GM18502 (cell line): Measurements from ENCODE around the gene SH3BP4.

ENCODE experiments used
- ATAC-seq: cut with Tn5 transposase; IDR thresholded peaks from one replicate; pipeline ENCODE4 v1.9.1; 2021; ENCODE audit warnings: mild to moderate bottlenecking; ENCODE audit not compliant: unreplicated experiment, poor library complexity

SH3BP4 gene, protein sequence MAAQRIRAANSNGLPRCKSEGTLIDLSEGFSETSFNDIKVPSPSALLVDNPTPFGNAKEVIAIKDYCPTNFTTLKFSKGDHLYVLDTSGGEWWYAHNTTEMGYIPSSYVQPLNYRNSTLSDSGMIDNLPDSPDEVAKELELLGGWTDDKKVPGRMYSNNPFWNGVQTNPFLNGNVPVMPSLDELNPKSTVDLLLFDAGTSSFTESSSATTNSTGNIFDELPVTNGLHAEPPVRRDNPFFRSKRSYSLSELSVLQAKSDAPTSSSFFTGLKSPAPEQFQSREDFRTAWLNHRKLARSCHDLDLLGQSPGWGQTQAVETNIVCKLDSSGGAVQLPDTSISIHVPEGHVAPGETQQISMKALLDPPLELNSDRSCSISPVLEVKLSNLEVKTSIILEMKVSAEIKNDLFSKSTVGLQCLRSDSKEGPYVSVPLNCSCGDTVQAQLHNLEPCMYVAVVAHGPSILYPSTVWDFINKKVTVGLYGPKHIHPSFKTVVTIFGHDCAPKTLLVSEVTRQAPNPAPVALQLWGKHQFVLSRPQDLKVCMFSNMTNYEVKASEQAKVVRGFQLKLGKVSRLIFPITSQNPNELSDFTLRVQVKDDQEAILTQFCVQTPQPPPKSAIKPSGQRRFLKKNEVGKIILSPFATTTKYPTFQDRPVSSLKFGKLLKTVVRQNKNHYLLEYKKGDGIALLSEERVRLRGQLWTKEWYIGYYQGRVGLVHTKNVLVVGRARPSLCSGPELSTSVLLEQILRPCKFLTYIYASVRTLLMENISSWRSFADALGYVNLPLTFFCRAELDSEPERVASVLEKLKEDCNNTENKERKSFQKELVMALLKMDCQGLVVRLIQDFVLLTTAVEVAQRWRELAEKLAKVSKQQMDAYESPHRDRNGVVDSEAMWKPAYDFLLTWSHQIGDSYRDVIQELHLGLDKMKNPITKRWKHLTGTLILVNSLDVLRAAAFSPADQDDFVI

DNA sequence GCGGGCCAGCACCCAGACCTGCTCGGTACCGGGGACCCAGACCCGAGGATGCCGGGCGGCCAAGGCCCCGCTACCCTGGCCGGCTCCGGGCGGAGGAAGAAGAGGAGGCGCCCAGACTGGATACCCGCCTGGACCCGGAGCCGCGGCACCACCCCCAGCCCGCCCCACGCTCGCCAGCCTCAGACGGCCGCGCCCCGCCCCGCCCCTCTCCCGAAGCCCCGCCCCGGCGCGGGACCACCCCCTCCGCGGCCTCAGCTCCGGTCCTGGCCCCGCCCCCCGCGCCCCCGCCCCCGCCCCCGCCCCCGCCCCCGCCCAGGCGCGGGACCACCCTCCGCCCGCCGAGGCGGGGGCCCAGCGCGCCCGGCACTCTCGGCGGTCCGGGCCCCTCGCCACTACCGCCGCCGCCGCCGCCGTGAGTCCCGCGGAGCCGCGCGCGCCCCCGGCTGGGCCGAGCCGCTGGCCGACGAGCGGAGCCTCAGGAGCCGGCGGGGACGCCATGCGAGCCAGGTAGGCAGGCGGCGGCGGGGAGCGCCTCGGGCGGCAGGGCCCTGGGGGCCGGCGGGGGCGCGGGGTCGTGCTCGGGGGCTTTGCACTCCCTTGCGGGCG, at the start of gene SH3BP4:
TSS of gene SH3BP4 (plus strand) at position 354 of the 606 bp plus-strand sequence. CDS start 82,986 bp downstream, outside the sequence.
- no peak for ATAC-seq

DNA sequence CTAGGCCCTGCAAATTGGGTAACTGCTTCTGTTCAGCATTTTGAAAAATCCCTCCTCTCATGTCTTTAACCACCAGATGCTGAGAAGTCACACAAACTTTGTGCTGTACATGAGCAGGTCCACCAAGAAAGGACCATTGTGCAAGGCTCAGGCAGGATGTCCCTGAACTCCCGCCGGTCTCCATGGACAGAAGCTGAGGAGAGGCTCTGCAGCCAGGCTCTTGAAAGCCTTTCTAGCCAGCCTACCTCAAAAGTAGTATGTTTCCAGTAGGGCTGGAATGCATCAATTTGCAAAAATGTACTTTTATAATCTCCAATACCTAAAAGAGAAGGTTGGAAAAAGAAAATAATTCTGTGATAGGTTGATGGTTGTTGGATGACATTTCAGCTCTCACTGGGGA, 47.0 kb upstream of the SH3BP4 start:
- ATAC-seq, result no peak

DNA sequence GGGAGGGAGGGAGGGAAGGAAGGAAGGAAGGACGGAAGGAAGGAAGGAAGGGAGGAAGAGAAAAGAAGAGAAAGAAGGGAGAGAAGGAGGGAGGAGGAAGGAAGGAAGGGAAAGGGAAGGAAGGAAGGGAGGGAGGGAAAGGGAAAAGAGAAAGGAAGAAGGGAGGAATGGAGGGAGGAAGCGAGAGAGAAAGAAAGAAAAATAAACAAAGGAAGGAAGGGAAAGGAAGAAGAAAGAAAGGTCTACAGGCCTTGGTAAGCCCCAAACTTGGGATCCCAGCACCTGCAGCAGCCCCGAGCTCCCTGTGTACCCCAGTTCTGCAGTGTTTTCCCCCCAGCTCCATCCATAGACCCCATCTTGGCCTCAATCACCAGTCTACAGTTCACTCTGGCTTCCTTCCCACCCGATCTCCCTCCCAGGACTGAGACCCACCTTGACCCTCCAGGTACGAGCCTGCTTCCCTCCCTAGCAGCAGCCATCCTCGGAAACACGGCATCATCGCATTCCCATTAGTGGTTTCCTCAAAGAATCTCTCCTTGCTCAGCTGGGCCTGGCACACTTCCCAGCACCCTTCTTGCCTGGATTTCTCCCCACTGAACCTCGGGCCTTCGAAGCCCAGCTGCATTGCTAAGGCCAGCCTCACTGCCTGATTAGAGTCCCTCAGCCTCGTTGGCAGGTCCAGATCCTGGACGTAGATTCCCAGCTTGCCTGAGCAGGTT, 46.1 kb upstream of the SH3BP4 start:
- ATAC-seq, result no peak

DNA sequence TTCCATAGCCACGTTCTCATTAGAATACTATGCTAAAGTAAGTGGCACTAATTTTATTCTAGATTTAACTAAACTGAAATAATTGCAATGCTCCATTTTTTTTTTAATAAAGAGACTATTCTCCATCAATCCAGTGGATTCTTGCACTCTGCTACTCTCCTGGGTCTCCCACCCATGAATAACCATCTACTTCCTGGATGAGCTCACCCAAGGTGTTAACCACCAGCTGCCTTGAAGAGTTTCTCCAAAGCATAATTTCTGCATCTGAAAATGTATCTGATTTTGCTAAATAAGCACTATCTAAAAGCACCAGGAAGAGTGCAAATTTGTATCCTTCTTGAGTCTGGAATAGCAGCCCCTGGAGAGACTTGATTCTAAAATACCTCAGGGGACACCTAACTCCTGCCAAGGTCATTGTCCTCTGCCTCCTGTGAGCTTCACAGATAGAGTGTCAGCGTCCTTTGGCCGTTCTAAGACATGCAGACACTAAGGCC, 41.6 kb upstream of the SH3BP4 start:
- ATAC-seq, result no peak

DNA sequence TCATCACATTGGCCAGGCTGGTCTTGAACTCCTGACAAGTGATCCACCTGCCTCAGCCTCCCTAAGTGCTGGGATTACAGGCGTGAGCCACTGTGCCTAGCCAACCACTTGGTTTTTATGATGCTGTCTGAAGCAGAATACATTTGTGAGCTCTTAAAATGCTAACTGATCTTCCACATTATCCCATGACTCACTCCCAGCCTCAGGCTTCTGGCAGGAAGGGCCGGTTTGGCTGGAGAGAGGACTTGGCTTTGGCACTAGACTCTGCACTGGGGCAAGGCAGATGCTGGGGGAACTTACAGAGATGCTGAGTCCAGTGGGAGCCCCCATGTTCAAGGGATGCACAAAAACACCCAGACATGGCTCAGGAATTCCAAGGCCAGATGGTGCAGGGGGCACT, 40.5 kb upstream of the SH3BP4 start:
- ATAC-seq, result no peak

DNA sequence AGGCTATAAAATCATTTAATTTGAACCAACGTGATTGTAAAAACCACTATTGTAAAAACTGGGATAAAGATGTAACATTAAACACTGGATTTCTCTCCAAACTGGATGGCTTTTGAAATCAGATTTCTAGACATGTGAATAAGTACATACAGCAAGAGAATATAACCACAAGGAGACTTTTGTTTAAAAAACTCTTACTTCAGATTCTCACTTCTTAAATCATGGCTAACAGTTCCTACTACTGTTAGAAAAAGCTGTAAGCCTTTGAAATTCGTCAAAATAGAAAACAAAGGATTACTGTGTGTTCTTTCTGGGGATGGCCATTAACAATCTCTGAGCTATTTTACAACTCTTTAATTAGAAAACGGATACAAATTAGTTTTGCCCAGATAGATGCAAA, 39.4 kb upstream of the SH3BP4 start:
- no peak for ATAC-seq

DNA sequence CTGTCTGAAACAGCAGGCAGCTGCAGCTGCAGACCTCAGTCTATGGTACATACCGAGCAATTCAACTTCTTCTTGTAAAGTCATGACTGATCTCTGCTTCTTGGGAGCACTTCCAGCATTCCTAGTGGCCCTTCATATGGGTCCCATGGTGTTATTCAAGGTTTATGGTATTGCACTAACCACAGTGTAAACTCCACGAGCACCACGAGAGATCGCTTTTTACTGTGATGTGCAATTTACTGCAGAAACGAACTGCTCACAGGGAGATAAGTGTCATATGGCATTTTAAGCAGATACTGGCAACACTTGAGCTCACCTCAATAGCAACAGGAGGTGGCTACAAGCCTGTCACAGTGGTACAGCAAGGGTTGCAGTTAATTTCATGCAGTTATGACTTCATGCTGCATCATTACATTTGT, 38.6 kb upstream of the SH3BP4 start:
- no peak for ATAC-seq

DNA sequence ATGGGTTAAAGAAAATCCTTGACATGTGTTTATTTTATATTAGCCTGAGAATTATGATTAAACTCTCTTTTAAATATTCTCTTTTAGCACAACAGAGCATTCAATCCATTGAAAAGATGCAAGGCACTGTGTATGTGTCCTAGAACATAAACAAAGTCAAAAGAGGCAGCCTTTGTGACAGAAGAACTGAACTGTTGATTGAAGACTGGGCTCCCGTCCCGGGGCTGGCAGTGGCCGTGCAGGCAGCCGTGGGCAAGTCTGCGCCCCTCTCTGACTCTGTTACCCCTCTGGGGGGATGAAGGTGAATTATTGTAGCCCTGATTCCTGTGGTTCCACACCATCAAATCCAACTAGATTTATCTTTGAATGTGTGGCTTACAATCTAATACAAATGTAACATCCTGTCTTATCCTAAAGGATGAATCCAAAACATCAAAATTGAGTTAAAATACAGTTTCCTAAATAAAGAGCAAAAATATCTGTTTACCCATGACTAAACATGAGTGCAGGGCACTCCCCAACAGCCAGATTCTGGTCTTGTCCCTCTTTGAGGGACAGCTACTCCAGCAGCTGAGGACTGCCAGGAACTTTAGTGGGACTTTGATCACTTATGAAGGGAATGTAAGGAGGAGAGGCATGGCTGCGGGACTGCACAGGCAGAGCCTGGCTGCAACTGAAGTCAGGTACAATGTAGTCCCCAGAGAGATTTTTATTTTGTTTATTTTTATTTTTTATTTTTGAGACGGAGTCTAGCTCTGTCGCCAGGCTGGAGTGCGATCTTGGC, 37.3 kb upstream of the SH3BP4 start:
- ATAC-seq, result no peak

DNA sequence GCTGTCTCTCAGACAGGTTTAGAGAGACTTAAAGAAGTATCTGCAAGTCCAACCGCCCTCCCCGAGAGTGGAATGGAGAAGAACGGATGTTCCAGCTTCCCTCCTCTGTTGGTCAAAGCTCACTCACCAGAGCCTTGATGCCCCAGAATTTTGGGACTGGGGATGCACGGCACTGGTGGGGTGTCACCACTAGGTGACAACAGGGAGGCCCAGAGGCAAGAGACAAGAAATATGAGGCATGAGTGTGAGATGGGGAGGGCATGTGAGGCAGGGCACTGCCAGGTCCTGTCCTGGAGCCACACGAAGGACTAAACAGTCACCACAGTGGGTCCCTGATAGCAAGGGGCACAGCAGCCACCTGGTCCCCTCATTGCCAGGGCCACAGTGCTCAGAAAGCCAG, 35.1 kb upstream of the SH3BP4 start:
- ATAC-seq, result no peak

DNA sequence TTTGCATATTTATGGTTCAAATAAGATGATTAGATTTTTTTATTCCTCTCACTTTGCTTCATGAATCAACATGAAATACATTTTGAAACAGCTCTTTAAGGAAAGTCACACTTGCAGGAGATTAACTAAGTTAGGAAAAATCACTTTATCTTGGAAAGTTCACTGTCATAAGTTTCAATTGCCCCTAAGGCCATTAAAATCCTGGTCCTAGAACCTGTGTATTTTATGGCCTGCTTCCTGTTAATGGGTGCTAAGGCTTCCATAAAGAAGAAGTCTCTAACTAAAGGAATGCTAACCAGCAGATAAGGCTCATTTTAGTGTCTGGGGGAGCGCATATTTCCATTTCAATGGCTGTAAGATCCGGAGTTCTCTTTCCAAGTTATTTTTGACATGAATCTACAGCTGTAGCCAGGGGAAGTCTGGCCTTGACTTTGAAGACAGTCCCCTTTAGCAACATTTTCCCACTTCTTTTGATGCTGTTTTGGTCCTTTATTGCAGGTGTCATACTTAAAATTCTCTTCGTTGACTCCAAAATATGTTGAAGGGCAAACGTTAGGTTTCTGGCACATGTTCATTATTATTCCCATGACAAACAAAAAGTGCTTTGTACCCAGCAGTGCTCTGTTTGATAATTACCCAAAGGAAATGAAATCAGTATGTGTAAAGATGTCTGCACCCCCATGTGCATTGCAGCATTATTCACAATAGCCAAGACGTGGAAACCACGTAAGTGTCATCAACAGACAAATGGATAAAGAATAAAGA, 34.4 kb upstream of the SH3BP4 start:
- ATAC-seq, result no peak

DNA sequence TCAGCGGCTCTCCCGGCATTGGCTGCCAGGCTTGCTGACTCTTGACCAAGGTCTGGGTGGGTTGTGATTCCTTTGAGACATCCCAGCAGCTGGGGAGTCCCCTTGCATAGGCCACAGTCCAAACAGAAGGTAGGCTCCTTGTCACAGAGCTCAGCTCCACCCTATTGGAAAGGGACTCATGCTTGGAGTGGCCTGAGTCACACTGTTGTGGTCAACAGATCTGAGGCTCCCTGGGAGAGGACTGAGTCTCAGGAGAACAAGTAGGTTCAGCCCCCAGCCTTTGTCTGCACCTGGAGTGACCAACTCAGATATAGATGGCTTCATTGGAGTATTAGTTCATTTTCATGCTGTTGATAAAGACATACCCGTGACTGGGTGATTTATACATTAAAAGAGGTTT, 32.1 kb upstream of the SH3BP4 start:
- no peak for ATAC-seq

DNA sequence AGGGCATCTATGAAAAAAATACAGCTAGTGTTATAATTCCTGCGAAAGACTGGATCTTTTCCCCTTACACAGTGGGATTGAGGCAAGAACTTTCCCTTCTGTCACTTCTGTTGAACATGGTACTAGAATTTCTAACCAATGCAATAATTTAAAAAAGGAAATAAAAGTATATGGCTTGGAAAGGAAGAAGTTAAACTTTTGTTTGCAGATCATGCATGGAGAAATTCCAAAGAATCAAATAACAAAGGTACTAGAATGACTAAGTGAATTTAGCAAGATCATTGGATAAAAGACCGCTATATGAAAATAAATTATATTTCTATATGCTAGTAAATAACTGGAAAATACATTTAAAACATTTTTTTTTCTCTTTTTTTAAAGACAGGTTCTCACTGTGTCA, 31.0 kb upstream of the SH3BP4 start:
- no peak for ATAC-seq

DNA sequence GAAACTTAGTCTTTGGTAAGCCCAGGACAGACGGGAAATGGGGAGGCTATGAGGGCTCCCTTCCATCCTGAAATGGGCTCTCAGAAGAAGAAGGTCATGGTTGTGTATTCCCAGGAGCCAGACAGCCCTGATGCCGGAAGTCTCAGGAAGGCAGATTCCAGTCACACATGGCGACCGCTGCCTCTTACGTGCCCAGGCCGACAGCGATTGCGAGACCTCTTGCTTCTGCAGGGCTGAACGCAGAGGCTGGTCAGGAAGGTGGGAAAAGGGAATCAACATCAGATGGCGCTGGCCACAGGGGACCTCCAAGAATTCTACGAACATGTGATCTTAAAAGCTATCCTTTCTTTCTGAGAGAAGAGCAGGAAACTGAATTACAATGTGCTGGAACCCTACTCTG, 22.8 kb upstream of the SH3BP4 start:
- no peak for ATAC-seq

DNA sequence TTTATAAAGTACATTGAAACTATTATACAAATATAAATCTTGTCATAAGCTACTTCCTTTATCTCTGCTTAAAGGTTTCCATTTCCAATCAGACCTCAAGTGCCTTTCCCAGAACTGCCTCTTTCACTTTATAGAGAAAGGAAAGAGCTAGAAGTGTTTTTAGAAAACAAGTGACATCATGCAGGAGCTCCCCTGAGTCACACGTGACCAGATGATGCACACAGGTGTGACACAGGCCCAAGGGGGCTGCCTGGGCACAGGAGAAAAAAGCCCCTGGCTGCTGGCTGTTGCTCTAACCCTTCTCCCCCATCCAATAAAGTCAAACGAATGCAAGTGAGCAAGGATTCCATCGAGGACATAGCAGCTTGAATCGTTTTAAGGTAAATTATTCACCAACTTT, 21.4 kb upstream of the SH3BP4 start:
- no peak for ATAC-seq

DNA sequence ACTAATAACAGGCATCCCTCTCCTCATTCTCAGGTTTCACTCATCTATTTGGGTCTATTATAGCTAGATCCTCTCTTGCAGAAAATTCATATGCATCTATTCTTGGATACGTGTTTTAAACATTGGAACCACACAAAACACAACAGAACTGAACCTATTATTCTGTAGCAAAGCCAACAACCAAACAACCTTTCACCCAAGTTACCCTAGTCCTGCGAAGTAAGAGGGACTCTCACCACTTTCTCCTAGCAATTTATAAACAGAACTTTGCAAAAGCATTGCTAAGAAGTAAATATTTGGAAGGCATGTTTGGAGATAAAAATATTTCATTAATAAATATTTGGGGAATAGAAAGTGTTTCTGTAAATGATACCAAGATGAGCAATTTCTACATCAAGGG, 20.4 kb upstream of the SH3BP4 start:
- ATAC-seq, result no peak

DNA sequence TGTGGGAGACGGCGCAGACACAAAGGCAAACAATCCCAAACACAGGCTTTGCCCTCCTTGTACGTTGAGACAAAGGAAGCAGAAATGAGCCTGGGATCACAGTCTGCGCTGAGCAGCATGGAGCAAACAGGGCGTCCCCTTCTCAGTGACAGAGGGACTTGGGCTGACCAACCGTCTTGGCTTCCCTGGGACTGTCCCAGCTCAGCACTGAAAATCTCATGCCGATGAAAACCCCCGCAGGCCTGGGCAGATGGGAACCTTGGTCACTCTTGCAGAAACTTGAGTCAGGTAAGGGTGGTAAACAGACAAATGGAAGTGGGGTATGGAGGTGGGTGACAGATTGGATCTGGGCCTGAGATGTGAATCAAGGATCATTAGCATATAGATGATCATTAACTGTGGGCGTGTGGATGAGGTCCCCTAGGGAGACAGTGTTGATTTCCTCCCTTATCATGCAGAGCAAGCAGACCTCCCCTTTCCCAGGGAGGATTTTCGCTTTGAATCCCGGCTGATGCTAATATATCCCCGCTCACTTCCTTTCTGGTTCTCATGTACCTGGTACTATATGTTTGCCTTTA, 19.1 kb upstream of the SH3BP4 start:
- no peak for ATAC-seq

DNA sequence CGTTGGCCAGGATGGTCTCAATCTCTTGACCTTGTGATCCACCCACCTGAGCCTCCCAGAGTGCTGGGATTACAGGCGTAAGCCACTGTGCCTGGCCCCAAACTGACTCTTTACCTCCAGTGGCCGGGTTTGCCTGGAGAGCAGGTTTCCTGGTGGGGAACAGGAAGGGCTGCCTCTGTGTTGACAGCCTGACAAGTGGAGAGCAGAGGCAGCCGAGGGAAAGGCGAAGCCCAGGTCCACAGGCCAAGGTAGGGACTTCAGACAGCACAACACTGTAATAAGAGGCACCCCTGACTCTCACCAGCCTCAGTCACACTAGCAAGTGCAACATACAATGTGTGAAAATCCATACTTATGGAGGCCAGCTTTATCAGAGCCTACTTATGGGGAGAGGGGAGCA, 16.5 kb upstream of the SH3BP4 start:
- no peak for ATAC-seq

DNA sequence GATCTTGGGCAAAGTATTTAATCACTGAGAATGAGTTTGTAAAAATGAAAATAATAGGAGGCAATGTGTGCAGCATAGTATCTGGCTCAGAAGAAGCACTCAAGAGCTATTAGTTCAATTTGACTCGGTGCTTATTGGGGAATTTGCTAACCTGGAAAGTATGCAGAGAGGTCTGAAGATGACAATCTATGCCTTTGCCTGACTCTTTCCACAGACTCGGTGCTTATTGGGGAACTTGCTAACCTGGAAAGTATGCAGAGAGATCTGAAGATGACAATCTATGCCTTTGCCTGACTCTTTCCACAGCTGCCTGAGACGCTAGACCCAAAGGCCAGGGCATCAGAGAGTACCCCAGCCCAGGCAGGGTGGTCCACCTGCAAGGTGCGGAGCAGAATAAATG, 12.2 kb upstream of the SH3BP4 start:
- ATAC-seq, result no peak
